Amygdala (tissue), 56 donors: Measurements from ENCODE around the gene SFI1.

Experiments used
- DNase-seq, 56 donors: peaks; one replicate each; lab custom pipeline; 2025; lab: John Stamatoyannopoulos, UW

SFI1 gene

GRCh38 chr22:31614781-31615490 is 118.6 kb downstream of the SFI1 start:
- no peak for DNase-seq

DNA sequence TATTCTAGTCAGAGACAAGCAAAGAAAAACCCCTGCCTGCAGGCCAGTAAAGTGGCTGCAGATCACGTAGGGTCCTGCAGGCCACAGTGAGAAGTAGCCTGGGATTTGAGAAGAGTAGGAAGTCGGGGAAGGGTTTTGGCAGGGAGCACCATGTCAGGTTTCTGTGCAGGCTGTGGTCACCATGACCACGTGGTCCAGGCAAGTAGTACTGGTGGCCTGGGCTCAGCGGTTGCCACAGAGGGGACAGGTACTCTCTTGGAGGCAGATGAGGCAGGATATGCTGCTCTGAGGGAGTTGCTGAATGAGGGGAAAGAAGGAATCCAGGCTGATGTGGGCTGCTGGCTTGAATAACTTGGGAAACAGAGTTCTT is 119.1 kb downstream of the SFI1 start:
- no peak for DNase-seq

DNA sequence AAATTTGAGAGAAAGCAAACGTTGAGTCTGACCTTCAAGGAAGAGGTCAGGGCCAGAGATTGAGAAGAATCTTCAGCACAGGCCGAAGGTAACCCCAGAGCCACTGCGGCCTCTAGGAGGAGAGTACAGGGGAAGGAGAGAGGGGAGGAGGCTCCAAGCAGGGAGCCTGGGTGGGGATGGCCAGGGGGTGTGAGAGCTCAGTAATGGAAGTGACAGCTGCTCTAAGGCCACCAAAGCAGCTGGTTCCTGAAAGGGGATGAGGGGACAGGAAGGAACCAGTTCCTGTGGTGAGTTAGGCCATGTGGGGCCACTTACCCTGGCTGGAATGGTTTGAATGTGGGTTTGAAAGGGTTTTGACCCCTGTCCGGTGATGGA is 119.6 kb downstream of the SFI1 start:
- no peak for DNase-seq

GRCh38 chr22:31616315-31616980 is 120.1 kb downstream of the SFI1 start:
- peak in 1 of 56 donors; percentile 13 for DNase-seq

GRCh38 chr22:31618057-31618456 is 121.7 kb downstream of the SFI1 start:
- DNase-seq = no peak

DNA sequence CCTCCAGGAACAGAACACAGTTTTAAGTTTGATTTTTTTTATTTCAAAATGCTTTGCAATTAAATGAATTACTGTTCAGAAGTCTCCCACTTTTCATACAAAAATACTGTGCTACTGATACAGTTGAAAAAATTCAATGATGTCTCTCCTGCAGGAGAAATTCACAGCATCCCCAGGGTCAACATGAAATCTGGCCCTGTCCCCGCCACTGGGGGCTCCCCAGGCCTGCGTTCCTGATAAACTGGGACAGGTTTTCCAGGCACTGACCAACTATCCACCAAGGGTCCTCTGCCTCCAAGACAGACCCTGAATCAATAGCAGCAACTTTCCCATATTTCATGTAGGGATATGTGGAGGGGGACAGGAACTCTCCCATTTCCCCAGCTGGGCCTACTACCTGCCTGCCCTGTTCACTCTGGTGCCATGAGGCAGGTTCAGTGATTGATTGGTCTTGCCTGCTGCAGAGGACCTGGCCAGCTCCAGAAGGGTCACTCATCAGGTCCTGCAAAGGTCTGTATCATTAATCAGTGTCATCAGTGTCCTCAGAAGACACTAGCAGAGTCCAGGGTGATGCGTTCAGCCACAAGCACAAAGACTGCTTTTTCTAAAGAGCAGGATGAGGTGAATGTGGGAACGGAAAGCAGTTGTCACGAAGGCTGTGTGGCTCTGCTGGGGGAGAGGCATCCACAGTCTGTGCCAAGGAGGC is 122.3 kb downstream of the SFI1 start:
- no peak for DNase-seq

- DNase-seq = no peak
Observed at GRCh38 chr22:31619611-31620300, 123.4 kb downstream of the SFI1 start.

- no peak for DNase-seq
Observed at GRCh38 chr22:31620756-31621480, 124.6 kb downstream of the SFI1 start.

- no peak for DNase-seq
Observed at GRCh38 chr22:31621507-31622124, 125.3 kb downstream of the SFI1 start.

DNA sequence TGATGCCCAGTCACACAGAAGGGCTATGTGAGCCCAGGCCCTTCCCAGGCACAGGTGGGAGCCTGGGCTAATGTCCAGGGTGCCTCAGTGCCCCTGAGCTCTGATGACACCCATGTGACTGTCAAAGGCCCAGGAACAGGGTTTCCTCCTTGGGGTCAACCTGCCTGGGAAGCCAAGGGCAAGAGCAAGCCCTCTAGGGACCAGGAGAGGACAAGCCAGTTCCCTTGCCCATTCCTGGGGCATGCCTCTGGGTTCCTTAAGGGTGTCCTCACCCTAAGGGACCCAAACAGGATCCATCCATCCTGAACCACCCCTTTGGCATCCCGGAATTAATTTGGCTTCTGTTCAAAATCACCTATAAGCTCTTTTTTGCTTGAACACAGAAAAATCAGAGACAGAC is 126.6 kb downstream of the SFI1 start:
- no peak for DNase-seq

DNA sequence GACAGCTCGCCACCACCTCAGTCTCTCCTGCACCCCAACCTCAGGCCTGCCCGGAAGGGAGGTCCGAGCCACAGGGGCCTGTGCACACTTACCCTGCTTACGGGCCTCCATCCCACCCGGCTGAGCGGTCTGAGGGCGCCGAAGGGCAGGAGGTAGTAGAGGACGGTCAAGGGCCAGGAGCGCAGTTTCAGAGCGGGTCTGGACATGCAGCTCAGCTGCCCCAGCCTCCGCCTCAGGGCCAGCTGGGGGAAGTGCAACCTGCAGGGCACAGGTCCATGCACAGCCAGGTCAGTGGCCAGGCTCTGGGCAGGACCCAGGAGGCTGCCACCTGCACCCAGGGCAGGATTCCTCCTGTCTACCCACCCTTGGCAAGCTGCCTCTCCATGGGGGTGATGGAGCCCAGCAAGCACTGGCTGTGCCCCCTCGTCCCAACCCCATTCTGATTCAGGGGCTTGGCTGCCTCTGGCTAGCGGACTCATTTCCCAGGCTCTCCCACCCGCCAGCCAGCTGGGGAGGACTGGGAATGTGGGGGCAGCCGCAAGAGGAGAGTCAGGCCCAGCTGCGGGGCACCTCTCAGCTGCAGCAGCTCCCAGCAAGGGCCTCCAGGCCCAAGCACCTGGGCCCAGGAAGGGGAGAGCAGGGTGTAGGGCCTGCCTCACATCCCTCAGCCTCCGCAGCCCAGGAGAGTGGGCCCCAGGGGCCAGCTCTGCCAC is 127.4 kb downstream of the SFI1 start:
- peak in 1 of 56 donors; percentile 54 for DNase-seq

- no peak for DNase-seq
Observed at GRCh38 chr22:31625257-31625640, 128.9 kb downstream of the SFI1 start.

- peak in 44 of 56 donors; percentile 9 to 75 (median 56) for DNase-seq
Observed at GRCh38 chr22:31625661-31626426, 129.5 kb downstream of the SFI1 start.

DNA sequence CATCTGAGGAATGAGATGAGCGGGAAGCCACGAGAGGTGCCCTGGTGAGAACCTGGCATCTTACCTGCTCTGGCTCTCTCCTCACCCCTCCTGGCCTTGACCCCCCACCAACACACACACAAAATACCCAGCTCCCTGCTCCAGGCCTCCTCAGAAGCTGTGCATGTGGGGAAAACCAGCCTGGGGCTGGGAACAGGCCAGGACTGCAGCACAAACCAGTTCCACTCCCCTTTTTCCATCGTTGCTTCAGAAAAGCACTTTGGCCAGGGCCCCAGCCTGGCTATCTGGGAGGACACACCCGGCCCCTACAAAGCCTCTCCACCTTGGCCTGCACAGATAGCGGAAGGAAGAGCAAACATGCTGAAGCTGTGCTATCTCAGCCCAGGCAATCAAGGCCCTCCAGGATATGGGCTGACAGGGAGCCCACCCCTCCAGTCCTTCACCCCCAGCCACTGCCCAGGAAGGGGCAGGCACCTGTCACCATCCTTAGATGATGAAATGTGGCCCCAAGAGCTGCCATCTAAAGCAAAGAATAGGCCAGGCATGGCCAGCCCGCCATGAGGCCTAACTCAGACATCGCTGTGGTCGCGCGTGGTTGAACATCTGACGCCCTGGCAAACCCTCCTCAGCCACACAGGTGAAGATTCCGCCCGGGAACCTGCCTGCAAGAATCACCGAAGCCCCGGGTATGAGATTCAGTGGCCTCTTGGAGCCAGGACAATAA is 130.3 kb downstream of the SFI1 start:
- DNase-seq = peak in 3 of 56 donors; percentile 41 to 56 (median 51)

DNA sequence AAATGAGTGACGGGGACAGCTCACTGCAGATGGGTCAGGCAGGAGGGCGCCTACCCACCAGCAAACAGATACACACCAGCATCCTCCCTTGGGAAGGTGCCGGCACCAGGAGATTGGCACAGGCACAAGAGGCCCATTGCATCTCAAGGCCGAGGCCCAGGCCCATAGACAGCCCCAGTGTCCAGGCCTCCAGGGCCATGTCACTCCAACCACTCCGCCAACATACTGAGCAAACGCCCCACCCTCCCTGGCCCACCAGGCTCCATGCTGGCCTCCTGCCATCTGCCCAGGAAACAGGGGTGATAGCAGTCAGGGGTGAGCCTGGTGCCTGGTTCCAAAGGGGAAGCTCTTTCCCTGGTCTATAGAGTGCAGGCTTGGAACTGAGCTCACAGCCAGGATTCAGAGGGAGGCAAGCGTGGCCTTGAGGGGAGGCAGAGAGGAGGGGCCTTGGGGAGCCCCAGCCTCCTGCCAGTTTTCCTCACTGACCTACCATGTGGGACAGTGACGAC is 130.9 kb downstream of the SFI1 start:
- no peak for DNase-seq

GRCh38 chr22:31628362-31628761 is 132.0 kb downstream of the SFI1 start:
- no peak for DNase-seq

DNA sequence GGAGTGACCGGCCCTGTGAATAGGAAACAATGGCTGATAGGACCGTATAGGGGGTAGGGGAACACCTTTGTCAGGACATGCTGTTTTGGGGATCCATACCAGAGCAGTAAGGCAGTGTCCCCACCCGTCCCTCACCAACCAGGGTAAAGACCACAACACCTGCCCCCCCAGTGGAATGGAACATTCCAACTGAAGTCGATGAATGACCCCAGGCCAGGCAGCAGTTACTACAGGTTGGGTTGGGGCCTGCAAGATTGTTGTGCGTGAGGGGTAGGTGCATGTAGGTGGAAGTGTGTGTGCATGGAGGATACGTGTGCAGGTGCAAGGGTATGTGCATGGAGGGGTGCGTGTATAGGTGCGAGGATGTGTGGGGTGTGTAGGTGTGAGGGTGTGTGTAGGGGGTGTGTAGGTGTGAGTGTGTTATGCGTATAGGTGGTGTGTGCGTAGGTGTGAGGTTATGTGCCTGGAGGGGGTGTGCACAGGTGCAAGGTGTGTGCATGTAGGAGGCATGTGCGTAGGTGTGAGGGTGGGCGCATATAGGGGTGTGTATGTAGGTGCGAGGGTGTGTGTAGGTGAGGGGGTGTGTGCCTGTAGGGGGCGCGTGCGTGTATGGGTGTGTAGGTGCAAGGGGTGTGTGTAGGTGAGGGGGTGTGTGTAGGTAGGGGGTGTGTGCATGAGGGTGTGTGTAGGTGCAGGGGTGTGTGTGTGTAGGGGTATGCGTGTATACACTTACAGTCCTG is 132.8 kb downstream of the SFI1 start:
- DNase-seq = no peak
